Coronary artery (tissue), 2 donors: Measurements from ENCODE around the gene POLR1D.

Source experiments
- DNase-seq: peaks from one replicate; pipeline ENCODE4 v3.0.0-alpha.2; 2017; ENCODE audit warnings: low spot score
- H3K27ac ChIP-seq, 2 donors: fragments of 200-600 bp; sonication (generic); one replicate each; pipeline ENCODE4 v1.5.1; 2016 to 2019
- H3K4me3 ChIP-seq: fragments of 200-600 bp; sonication (generic); 2 replicates; pipeline ENCODE4 v1.5.1; 2016; ENCODE audit warnings: mild to moderate bottlenecking, moderate library complexity
- TF ChIP-seq, protein P1 (sequence below): fragments of 200-600 bp; sonication (generic); IDR thresholded peaks from one replicate; pipeline ENCODE4 v1.5.1; 2019; ENCODE audit warnings: antibody characterized with exemption

Gene POLR1D

DNA sequence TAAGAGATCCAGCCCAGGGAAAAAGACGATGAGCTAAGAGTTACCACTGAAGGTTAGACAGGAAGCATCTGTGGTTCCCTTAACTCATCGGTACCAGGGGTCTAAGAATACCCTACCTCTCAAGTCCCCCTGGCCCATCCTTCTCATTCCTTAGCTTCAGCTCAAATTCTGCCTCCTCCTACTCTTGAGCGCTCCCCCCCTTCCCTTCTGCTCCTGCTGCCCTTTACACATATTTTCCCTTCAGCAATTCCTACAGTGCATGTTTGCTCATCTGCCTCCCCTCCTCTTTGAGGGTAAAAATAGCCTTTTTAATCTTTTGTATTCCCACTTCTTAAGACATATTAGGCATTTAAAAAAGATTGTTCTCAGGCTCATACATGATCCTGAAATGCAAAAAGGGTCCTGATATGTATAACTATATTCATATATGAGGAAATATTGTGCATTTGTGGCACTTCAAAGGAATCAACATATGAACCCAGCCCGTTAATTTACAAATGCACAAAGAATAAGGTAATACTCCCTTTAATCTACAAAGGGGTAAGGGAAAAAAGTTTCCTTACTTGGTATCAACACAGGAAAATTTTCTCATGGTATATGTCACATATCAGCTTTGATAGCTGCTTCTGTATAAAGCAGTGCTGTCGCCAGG lies 34.5 kb upstream of the POLR1D start:
- Histone ChIP-seq H3K27ac (no peak overlapping the region), H3K4me3 (no peak overlapping the region)
- TF ChIP-seq, protein P1, sequence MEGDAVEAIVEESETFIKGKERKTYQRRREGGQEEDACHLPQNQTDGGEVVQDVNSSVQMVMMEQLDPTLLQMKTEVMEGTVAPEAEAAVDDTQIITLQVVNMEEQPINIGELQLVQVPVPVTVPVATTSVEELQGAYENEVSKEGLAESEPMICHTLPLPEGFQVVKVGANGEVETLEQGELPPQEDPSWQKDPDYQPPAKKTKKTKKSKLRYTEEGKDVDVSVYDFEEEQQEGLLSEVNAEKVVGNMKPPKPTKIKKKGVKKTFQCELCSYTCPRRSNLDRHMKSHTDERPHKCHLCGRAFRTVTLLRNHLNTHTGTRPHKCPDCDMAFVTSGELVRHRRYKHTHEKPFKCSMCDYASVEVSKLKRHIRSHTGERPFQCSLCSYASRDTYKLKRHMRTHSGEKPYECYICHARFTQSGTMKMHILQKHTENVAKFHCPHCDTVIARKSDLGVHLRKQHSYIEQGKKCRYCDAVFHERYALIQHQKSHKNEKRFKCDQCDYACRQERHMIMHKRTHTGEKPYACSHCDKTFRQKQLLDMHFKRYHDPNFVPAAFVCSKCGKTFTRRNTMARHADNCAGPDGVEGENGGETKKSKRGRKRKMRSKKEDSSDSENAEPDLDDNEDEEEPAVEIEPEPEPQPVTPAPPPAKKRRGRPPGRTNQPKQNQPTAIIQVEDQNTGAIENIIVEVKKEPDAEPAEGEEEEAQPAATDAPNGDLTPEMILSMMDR = no peak
- DNase-seq = no peak

DNA sequence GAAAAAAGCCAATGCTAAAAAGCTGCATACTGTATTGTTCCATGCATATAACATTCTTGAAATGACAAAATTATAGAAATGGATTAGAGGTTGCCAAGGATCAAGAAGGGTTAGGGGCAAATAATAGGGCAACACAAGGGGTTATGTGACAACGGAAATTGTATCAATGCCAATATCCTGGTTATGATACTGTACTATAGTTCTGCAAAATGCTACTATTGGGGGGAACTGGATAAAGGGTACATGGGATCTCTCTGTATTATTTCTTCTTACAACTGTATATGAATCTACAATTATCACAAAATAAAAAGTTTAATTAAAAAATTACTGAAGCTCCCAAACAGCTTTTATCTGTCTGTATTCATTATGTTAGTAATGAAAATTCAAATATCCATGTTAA lies 33.3 kb upstream of the POLR1D start:
- Histone ChIP-seq H3K27ac (no peak overlapping the region), H3K4me3 (no peak overlapping the region)
- no peak for DNase-seq
- TF ChIP-seq, protein P1 = no peak

DNA sequence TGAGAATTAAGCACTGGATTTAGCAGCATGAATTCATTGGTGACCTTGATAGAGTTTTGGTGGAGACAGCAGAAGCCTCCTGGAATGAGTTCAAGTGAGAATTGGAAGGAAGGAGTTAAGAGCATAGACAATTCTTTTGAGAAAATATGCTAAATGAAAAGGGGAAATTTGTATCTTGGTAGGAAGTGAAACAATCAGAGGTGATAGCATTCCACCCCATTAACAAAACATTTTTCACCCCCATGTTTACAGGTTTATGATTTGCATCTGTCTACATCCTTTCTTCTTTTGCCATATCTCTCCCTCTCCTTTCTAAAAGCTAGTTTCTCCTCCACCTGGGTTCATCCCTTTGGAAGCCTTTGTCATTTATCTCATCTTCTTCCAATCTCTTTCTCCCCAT lies 28.8 kb upstream of the POLR1D start:
- TF ChIP-seq, protein P1 = no peak
- DNase-seq = no peak
- H3K4me3 ChIP-seq = no peak overlapping the region
- H3K27ac ChIP-seq = no peak overlapping the region

DNA sequence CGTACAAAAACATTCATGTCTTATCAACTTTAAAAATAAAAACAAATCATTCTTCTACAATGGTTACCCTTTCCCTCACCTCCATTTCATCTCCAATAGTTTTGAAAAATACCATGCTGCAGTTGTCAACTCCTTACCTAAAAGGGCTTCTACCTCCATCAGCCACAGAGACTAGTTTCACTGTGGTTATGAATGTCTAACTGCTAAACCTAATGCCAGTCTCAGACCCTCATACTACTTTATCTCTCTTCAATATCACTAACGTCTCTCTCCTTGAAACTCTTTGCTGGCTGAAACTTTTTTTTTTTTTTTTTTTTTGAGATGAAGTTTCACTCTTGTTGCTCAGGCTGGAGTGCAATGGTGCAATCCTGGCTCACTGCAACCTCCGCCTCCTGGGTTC lies 28.4 kb upstream of the POLR1D start:
- no peak for DNase-seq
- H3K27ac ChIP-seq = no peak overlapping the region
- TF ChIP-seq, protein P1 = no peak
- H3K4me3 ChIP-seq = no peak overlapping the region

DNA sequence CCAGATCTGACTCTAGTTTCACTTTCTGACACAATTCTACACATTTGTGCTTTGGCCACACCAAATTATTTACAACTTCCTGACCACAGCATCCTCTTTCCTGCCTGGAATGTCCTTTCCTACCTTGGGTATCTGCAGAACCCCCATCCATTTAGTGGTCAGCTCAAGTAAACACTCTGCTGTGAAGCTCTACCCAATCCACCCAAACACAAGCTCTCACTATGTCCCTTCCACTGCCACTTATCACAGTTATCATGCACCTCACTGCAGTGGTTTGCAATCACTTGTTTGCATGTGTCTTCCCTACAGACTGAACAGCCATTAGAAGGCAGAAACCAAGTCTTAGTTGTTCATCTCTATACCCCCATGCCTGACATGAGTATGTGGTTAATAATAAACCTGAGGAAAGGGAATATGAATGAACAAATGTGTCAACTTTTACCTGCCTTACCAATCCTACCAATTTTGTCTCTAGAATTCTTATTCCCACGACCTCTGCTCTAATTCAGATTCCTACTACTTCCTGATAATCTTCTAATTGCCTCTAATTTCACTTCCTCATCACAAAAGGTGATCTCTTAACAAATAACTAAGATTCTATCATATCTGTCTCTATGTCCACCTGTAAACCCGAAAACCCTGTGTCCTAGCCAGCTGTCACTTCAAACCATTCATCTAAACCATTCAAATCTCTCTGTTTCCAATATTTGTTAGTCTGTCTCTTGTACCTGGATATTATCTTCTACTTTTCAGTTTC lies 26.5 kb upstream of the POLR1D start:
- TF ChIP-seq, protein P1 = no peak
- Histone ChIP-seq H3K4me3 (no peak overlapping the region), H3K27ac (no peak overlapping the region)
- DNase-seq = no peak

DNA sequence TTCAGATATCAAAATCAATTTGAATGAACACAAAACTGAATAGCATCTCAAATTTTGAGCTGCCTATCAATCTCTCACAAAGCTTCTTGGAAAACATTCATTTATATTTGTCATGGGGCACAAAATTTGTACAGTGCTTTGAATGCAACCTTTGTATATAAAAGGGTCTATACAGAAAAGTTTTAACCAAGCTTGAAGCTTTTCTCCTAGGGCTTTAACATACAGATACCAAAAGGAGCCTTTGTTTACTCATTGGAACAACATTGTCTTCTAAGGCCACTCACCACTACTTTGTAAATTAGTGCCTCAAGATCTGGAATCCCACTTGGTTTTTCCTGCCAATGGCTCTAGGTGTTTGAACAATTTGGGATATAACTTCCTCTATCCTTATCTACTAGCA lies 22.6 kb upstream of the POLR1D start:
- H3K27ac ChIP-seq = no peak overlapping the region
- H3K4me3 ChIP-seq = no peak overlapping the region
- DNase-seq = no peak
- TF ChIP-seq, protein P1 = no peak
